GM23248 (cell line): Measurements from ENCODE around the gene ABCB1.

Experiments
- EZH2 ChIP-seq: fragments of 200-600 bp; sonication (generic); IDR thresholded peaks from 2 replicates; pipeline ENCODE4 v1.6.1; 2018; ENCODE audit warnings: antibody characterized with exemption, mild to moderate bottlenecking; ENCODE audit not compliant: insufficient read depth, poor library complexity, severe bottlenecking
- EZH2phosphoT487 ChIP-seq: fragments of 200-600 bp; sonication (generic); IDR thresholded peaks from 2 replicates; pipeline ENCODE4 v1.6.1; 2018; ENCODE audit warnings: antibody characterized with exemption, moderate library complexity, mild to moderate bottlenecking, low read depth; ENCODE audit not compliant: insufficient read depth

DNA sequence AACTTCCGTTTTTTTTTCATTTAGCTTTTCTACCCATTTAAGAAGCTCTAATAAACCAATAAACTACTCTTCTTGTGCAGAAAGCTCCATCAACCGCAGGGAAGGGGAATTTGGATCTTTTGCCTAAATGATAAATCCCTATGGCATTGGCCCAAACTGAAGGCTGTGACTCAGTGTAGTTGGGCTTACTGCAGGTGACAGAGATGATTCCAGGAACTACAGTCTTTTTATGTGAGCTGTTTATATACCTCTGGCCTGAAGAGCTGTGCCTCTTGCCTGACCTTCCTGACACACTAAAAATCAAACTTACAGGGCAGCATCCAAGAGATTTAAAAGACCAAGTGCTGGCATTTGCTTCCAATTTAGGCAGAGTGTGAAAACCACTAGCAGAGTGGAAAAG, 25.2 kb downstream of the ABCB1 start:
- TF ChIP-seq EZH2phosphoT487 (no peak), EZH2 (no peak)
